MCF 10A (cell line): ENCODE measurements around the gene BABAM1. TPM values are rescaled to one million over a fixed set of nuclear protein-coding genes. Genes with fewer than 3 reads are reported as not detected.

Source experiments
- BruUV-seq: library from RNA; stranded (reverse); fragments of 400-500 nt; replicated peaks from 2 replicates; lab custom pipeline; 2021; lab: Mats Ljungman, UMichigan
- CTCF ChIA-PET: fragments of 300-600 bp; sonication (Branson Sonifier 250); formaldehyde crosslinking; extraction: SDS; loops from one replicate; lab custom pipeline; 2021; ENCODE audit warnings: antibody characterized with exemption, inconsistent platforms; lab: Yijun Ruan, JAX
- POLR2A ChIA-PET: fragments of 300-600, 350-650 bp; sonication (Branson Sonifier 250); formaldehyde crosslinking; extraction: SDS; loops from one replicate; lab custom pipeline; 2020; ENCODE audit warnings: antibody characterized with exemption, inconsistent platforms; lab: Yijun Ruan, JAX
- DNase-seq: peaks from one replicate; pipeline ENCODE4 v3.0.0-alpha.2; 2018; ENCODE audit not compliant: unreplicated experiment
- H3K27ac Mint-ChIP-seq: one replicate; pipeline ENCODE4 v1.8.0; 2022; ENCODE audit warnings: mild to moderate bottlenecking, low read depth, mixed read lengths; ENCODE audit not compliant: unreplicated experiment
- H3K27me3 Mint-ChIP-seq: one replicate; pipeline ENCODE4 v1.8.0; 2022; ENCODE audit warnings: mixed read lengths; ENCODE audit not compliant: insufficient read depth, unreplicated experiment
- H3K36me3 Mint-ChIP-seq: one replicate; pipeline ENCODE4 v1.8.0; 2022; ENCODE audit warnings: mild to moderate bottlenecking, moderate library complexity, mixed read lengths; ENCODE audit not compliant: insufficient read depth, unreplicated experiment
- H3K4me1 Mint-ChIP-seq: one replicate; pipeline ENCODE4 v1.8.0; 2022; ENCODE audit warnings: mixed read lengths; ENCODE audit not compliant: insufficient read depth, unreplicated experiment
- H3K4me3 Mint-ChIP-seq: one replicate; pipeline ENCODE4 v1.8.0; 2022; ENCODE audit warnings: mild to moderate bottlenecking, moderate library complexity, mixed read lengths; ENCODE audit not compliant: unreplicated experiment
- H3K9me3 Mint-ChIP-seq: one replicate; pipeline ENCODE4 v1.8.0; 2022; ENCODE audit warnings: mixed read lengths; ENCODE audit not compliant: unreplicated experiment
- intact Hi-C: fragments of 100-400 bp; cut with micrococcal nuclease; formaldehyde crosslinking; loops from 2 replicates; pipeline ENCODE4 v1.14.1; 2022
- total RNA-seq: library from RNA; stranded (reverse); gene quantifications from 2 replicates; pipeline ENCODE4 v1.2.3, GENCODE V29; 2022
- TF ChIP-seq, protein P1 (sequence below): fragments of 200-600 bp; IDR thresholded peaks from one replicate; pipeline ENCODE4 v1.8.0; 2022; ENCODE audit warnings: antibody characterized with exemption, mild to moderate bottlenecking; ENCODE audit not compliant: unreplicated experiment

BABAM1 gene
- total RNA-seq, 1 experiment from 2014 or later: 96.1 TPM

- Mint-ChIP-seq H3K36me3 (peaks cover 64% of the 10 kb centered on the region), H3K9me3 (no peaks in the 10 kb centered on the region), H3K4me3 (peak overlapping the region; percentile 57), H3K4me1 (peaks cover 2% of the 10 kb centered on the region), H3K27me3 (no peaks in the 10 kb centered on the region), H3K27ac (no peak overlapping the region)
- TF ChIP-seq, protein P1, sequence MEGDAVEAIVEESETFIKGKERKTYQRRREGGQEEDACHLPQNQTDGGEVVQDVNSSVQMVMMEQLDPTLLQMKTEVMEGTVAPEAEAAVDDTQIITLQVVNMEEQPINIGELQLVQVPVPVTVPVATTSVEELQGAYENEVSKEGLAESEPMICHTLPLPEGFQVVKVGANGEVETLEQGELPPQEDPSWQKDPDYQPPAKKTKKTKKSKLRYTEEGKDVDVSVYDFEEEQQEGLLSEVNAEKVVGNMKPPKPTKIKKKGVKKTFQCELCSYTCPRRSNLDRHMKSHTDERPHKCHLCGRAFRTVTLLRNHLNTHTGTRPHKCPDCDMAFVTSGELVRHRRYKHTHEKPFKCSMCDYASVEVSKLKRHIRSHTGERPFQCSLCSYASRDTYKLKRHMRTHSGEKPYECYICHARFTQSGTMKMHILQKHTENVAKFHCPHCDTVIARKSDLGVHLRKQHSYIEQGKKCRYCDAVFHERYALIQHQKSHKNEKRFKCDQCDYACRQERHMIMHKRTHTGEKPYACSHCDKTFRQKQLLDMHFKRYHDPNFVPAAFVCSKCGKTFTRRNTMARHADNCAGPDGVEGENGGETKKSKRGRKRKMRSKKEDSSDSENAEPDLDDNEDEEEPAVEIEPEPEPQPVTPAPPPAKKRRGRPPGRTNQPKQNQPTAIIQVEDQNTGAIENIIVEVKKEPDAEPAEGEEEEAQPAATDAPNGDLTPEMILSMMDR: no peak
- DNase-seq: peak; percentile 37
- no TSS peak for BruUV-seq
- ChIA-PET POLR2A (interaction anchor here (0.8 to 3.7 kb wide), 4 partner anchors 8 to 56 kb away, joined by 3 to 35 read pairs (median 12); partner anchors contain the start of genes NR2F6, OCEL1 and USE1), CTCF (interaction anchor here (0.5 to 0.8 kb wide), 2 partner anchors 57 to 162 kb away, joined by 4 to 5 read pairs; no protein-coding TSS in a partner anchor)
- intact Hi-C loops: no loop called here
These were observed 31.1 kb upstream of the BABAM1 start for GRCh38 chr19:17235971-17236777.

DNA sequence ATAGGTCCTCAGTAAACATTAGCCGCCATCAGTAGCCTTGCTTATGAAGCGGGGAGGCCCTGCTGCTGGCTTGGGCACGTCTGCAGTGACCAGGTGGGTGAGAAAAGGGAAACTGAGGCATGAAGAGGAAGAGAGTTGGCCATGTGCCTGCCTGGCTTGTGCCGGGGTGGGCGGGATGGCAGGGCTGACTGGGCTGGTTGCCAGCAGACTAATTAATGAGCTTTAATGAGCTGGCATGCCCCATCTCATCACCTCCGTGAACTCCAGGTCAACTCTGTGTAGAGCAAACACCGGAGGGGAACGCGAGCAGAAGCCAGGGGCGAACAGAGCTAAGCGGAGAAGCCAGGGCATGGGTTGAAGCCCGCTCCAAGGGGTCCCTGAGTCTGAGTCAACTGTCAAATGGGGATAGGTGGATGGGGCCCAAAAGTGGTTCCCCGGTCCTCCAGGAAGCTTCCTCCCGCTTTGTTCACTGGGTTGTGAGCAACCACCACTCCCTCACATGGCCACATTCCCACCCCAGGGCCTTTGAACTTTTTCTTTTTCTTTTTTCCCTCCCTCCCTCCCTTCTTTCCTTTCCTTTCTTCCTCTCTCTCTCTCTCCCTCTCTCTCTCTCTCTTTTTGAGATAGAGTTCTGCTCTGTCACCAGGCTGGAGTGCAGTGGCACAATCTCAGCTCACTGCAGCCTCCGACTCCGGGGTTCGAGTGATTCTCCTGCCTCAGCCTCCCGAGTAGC is 30.3 kb upstream of the BABAM1 start:
- no TSS peak for BruUV-seq
- H3K9me3 Mint-ChIP-seq: no peaks in the 10 kb centered on the region
- CTCF ChIA-PET: no interaction called here
- peaks cover 9% of the 10 kb centered on the region for H3K4me1 Mint-ChIP-seq
- TF ChIP-seq, protein P1: no peak
- H3K4me3 Mint-ChIP-seq: no peak overlapping the region
- intact Hi-C loops: no loop called here
- H3K27me3 Mint-ChIP-seq: no peaks in the 10 kb centered on the region
- no peak for DNase-seq
- H3K36me3 Mint-ChIP-seq: peaks cover 63% of the 10 kb centered on the region
- no peak overlapping the region for H3K27ac Mint-ChIP-seq
- POLR2A ChIA-PET: interaction anchor here (3.3 to 3.7 kb wide), 2 partner anchors 7 to 11 kb away, joined by 20 to 35 read pairs; partner anchors contain the start of genes NR2F6 and OCEL1

GRCh38 chr19:17237747-17238706 is 29.2 kb upstream of the BABAM1 start:
- peak overlapping the region; percentile 41 for H3K27ac Mint-ChIP-seq
- POLR2A ChIA-PET: interaction anchor here (3.3 kb wide), 1 partner anchor 12 kb away, joined by 35 read pairs; the partner anchor contains the start of gene OCEL1
- peaks cover 53% of the 10 kb centered on the region for H3K36me3 Mint-ChIP-seq
- no peaks in the 10 kb centered on the region for H3K27me3 Mint-ChIP-seq
- no peak for DNase-seq
- H3K4me3 Mint-ChIP-seq: no peak overlapping the region
- TF ChIP-seq, protein P1: no peak
- H3K9me3 Mint-ChIP-seq: no peaks in the 10 kb centered on the region
- CTCF ChIA-PET: interaction anchor here (0.7 to 1.4 kb wide), 2 partner anchors 45 to 149 kb away, joined by 3 to 4 read pairs; no protein-coding TSS in a partner anchor
- BruUV-seq: no TSS peak
- peaks cover 14% of the 10 kb centered on the region for H3K4me1 Mint-ChIP-seq
- intact Hi-C loops: no loop called here
